ENCODE measurements around the gene ZCCHC13.

- no peak for TF ChIP-seq NFRKB (IDR thresholded peaks at IDR 0.05)
- TF ChIP-seq PKNOX1 (IDR thresholded peaks at IDR 0.05), result no peak
- no peak for TF ChIP-seq SP1 (IDR thresholded peaks at IDR 0.05)
- no peak for TF ChIP-seq LEF1 (IDR thresholded peaks at IDR 0.05; ENCODE audit: borderline replicate concordance)
- TF ChIP-seq ELF4 (IDR thresholded peaks at IDR 0.05), result no peak
- no peak for TF ChIP-seq ZNF384 (IDR thresholded peaks at IDR 0.05)
- no peak for TF ChIP-seq SUZ12 (IDR thresholded peaks at IDR 0.05)
- TF ChIP-seq BHLHE40 (IDR thresholded peaks at IDR 0.05; ENCODE audit: borderline replicate concordance), result no peak
- TF ChIP-seq FOXM1 (IDR thresholded peaks at IDR 0.05; ENCODE audit: borderline replicate concordance), result no peak
- no peak for TF ChIP-seq TARDBP (IDR thresholded peaks at IDR 0.05)
- no peak for TF ChIP-seq ARNT (IDR thresholded peaks at IDR 0.05)
- TF ChIP-seq FOXA1 (IDR thresholded peaks at IDR 0.05), result no peak
- no peak for TF ChIP-seq FOXK2 (IDR thresholded peaks at IDR 0.05)
These were observed 39.6 kb downstream of the ZCCHC13 start for GRCh38 chrX:74343343-74344279.
